Spleen (tissue), 11 donors: ENCODE results near the gene NR2C2AP. TPM values are rescaled to one million over a fixed set of nuclear protein-coding genes. Genes with fewer than 3 reads are reported as not detected.

Experiments
- DNase-seq: peaks from one replicate; pipeline ENCODE4 v3.0.0-alpha.2; 2020
- H3K27ac ChIP-seq, 8 donors: fragments of 200-600 bp; sonication (generic) in 7 of 8; 1 replicate in 4 of 8; 2 replicates in 4 of 8; pipeline versions ENCODE4 v1.5.0 to v1.8.0; 2016 to 2021; ENCODE audit warnings: inconsistent platforms in 4 of 8, mild to moderate bottlenecking in 4 of 8, moderate library complexity in 1 of 8
- H3K27me3 ChIP-seq, 7 donors: fragments of 200-600 bp; sonication (generic) in 6 of 7; replicated peaks in 1 of 7; 1 replicate in 4 of 7; 2 replicates in 3 of 7; pipeline versions ENCODE4 v1.5.0 to v1.8.0; 2016 to 2021; ENCODE audit warnings: inconsistent platforms in 3 of 7, mild to moderate bottlenecking in 1 of 7
- H3K36me3 ChIP-seq, 6 donors: fragments of 200-600 bp; sonication (generic) in 5 of 6; 1 replicate in 4 of 6; 2 replicates in 2 of 6; pipeline versions ENCODE4 v1.5.0 to v1.8.0; 2016 to 2021; ENCODE audit warnings: inconsistent platforms in 2 of 6
- H3K4me1 ChIP-seq, 6 donors: fragments of 200-600 bp; sonication (generic) in 5 of 6; 1 replicate in 3 of 6; 2 replicates in 3 of 6; pipeline versions ENCODE4 v1.5.0 to v1.8.0; 2016 to 2021; ENCODE audit warnings: inconsistent platforms in 3 of 6
- H3K4me3 ChIP-seq, 8 donors: fragments of 200-600 bp; sonication (generic) in 7 of 8; 1 replicate in 4 of 8; 2 replicates in 4 of 8; pipeline versions ENCODE4 v1.5.0 to v1.8.0; 2016 to 2021; ENCODE audit warnings: inconsistent platforms in 4 of 8, mild to moderate bottlenecking in 4 of 8, moderate library complexity in 2 of 8
- H3K9me3 ChIP-seq, 8 donors: fragments of 200-600 bp; sonication (generic) in 7 of 8; 1 replicate in 4 of 8; 2 replicates in 4 of 8; pipeline versions ENCODE4 v1.5.0 to v1.8.0; 2016 to 2021; ENCODE audit warnings: inconsistent platforms in 4 of 8
- CTCF ChIP-seq, 11 experiments: fragments of 200-600 bp in 7 of 11; fragments of 450-650 bp in 4 of 11; sonication (generic) in 4 of 11; IDR thresholded peaks in 8 of 11; conservative IDR thresholded peaks in 3 of 11; 1 replicate in 7 of 11; 2 replicates in 4 of 11; pipeline versions ENCODE4 v1.4.0 to v1.8.0; 2016 to 2021; ENCODE audit warnings: antibody characterized with exemption in 11 of 11, inconsistent platforms in 4 of 11, mild to moderate bottlenecking in 1 of 11
- POLR2A ChIP-seq, 3 donors: fragments of 450-650 bp; IDR thresholded peaks; one replicate each; pipeline ENCODE4 v1.5.1; 2017; ENCODE audit warnings: antibody characterized with exemption in 3 of 3, mild to moderate bottlenecking in 1 of 3
- POLR2AphosphoS5 ChIP-seq, 3 donors: sonication (generic); formaldehyde crosslinking; IDR thresholded peaks; one replicate each; pipeline ENCODE4 v1.5.1; 2017; ENCODE audit warnings: antibody characterized with exemption in 3 of 3
- WGBS, 5 donors: extraction: QIAGEN DNeasy Blood & Tissue Kit in 3 of 5; methylation state at CpG; one replicate each; pipeline versions ENCODE4 v1.1.5 to v1.1.7; 2013 to 2018; 5-methylcytosine and 5-hydroxymethylcytosine counted together
- intact Hi-C: fragments of 100-400 bp; cut with DNase I; formaldehyde crosslinking; loops from one replicate; pipeline ENCODE4 v1.15.0; 2023; ENCODE audit warnings: low total_unique reads
- polyA plus RNA-seq, 3 donors: library from polyadenylated mRNA; stranded (reverse); fragments of 200-250 nt; gene quantifications; one replicate each; pipeline ENCODE4 v1.2.1, GENCODE V29; 2013
- total RNA-seq, 7 donors: library from RNA; depleted of rRNA in 3 of 7; stranded (reverse); fragments of >200 nt in 3 of 7; fragmentation: NEBNext Ultra II Directional in 4 of 7; extraction: Animal tissue kit (Norgen Biotek cat#: 25700) in 4 of 7; gene quantifications; one replicate each; pipeline versions ENCODE4 v1.1.0 to v1.2.1, GENCODE V29; 2016 to 2021
- donor health status: healthy with polysubstance abuse.
- donor health status: DM: no; HTN: no; CAD: no; lungs with moderate emphysema.
- donor health status: DM: no; HTN: no; CAD: no.
- donor health status: Bipolar disorder and iron deficiency.
- donor health status: healthy.
- donor health status: DM: no; HTN: no; CAD: no.
- donor health status: DM: yes; HTN: yes; CAD: no.

Gene NR2C2AP
- total and polyA plus RNA-seq, 10 donors = 9.9 to 27.9 (median 14.5) TPM

- peaks cover 0 to 79% (median 30%) of the 10 kb centered on the region in 6 donors for H3K36me3 ChIP-seq
- H3K27ac ChIP-seq = peak overlapping the region in 7 of 8 donors; percentile 72 to 95 (median 91)
- TF ChIP-seq CTCF (IDR thresholded peaks at IDR 0.05 in 8 of 11, conservative IDR thresholded peaks at IDR 0.05 in 3 of 11) = peak in 9 of 11 experiments; percentile 24 to 71 (median 60)
- TF ChIP-seq POLR2AphosphoS5 (IDR thresholded peaks at IDR 0.05) = peak in 2 of 3 donors; percentile 28 to 47
- no peak for TF ChIP-seq POLR2A (IDR thresholded peaks at IDR 0.05)
- H3K4me1 ChIP-seq = peaks cover 15 to 91% (median 49%) of the 10 kb centered on the region in 6 donors
- intact Hi-C loops = no loop called here
- peak overlapping the region in 1 of 8 donors; percentile 44 for H3K4me3 ChIP-seq
- peaks cover 0 to 10% (median 4%) of the 10 kb centered on the region in 8 donors for H3K9me3 ChIP-seq
- WGBS, 5 donors = 56 to 78% (median 74%) methylated on average over 5 to 9 of the region's 9 CpGs
- DNase-seq = no peak
- H3K27me3 ChIP-seq = no peaks in the 10 kb centered on the region
Measured at GRCh38 chr19:19185853-19186740, 17.1 kb downstream of the NR2C2AP start.

- Histone ChIP-seq H3K9me3 (peaks cover 0 to 7% (median 2%) of the 10 kb centered on the region in 8 donors), H3K27me3 (no peaks in the 10 kb centered on the region), H3K4me3 (no peak overlapping the region), H3K27ac (peak overlapping the region in 6 of 8 donors; percentile 11 to 74 (median 68)), H3K4me1 (peaks cover 0 to 53% (median 11%) of the 10 kb centered on the region in 6 donors), H3K36me3 (peaks cover 4 to 99% (median 53%) of the 10 kb centered on the region in 6 donors)
- 69 to 91% (median 81%) methylated on average over 9 of the region's 9 CpGs for WGBS, 5 donors
- TF ChIP-seq POLR2AphosphoS5 (IDR thresholded peaks at IDR 0.05) (no peak), POLR2A (IDR thresholded peaks at IDR 0.05) (no peak), CTCF (IDR thresholded peaks at IDR 0.05 in 8 of 11, conservative IDR thresholded peaks at IDR 0.05 in 3 of 11) (no peak)
- intact Hi-C loops = no loop called here
- DNase-seq = no peak
Measured at GRCh38 chr19:19181488-19181998, 21.7 kb downstream of the NR2C2AP start.

- H3K27me3 ChIP-seq = no peaks in the 10 kb centered on the region
Measured at GRCh38 chr19:19179548-19180441, 23.4 kb downstream of the NR2C2AP start.

More at GRCh38 chr19:19179548-19180441, 23.4 kb downstream of the NR2C2AP start:
- Histone ChIP-seq H3K4me1 (peaks cover 0 to 43% (median 7%) of the 10 kb centered on the region in 6 donors), H3K9me3 (no peaks in the 10 kb centered on the region), H3K27ac (no peak overlapping the region), H3K36me3 (peaks cover 4 to 95% (median 45%) of the 10 kb centered on the region in 6 donors), H3K4me3 (no peak overlapping the region)
- no peak for TF ChIP-seq CTCF (IDR thresholded peaks at IDR 0.05 in 8 of 11, conservative IDR thresholded peaks at IDR 0.05 in 3 of 11)
- peak in 1 of 3 donors; percentile 20 for TF ChIP-seq POLR2AphosphoS5 (IDR thresholded peaks at IDR 0.05)
- 82 to 90% (median 85%) methylated on average over 10 to 17 of the region's 17 CpGs for WGBS, 5 donors
- DNase-seq = no peak
- intact Hi-C loops = no loop called here
